ENCODE data around the gene STYK1.

STYK1 gene

DNA sequence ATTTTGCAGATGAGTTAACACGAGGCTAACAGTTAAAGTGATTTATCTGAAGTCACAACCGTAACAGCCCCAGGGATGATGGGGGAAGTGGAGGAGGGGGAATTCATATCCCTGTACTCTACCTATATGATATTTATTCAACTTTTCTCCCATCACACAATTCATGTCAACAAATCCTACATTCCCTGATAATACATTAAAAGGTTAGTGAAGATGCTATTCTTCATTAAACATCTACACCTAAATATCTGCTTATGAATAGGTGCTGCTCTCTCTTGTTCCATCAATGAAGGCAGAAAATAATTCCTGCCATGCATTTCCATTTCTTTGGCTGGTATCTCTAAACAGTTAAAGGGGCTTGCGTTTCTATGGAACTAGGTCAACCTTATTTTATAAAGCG is 42.4 kb upstream of the STYK1 start:
- no peak overlapping the region for H3K27ac ChIP-seq (ENCODE audit: low read length)
- peaks cover 16% of the 10 kb centered on the region for H3K4me1 ChIP-seq (ENCODE audit: control insufficient read depth, insufficient read depth, low read length)
- no peaks in the 10 kb centered on the region for H3K27me3 ChIP-seq (ENCODE audit: control insufficient read depth in 1 of 2, insufficient read depth in 2 of 2, low read length in 2 of 2)
- H3K9ac ChIP-seq (ENCODE audit: low read length in 2 of 2) = no peak overlapping the region
- no peaks in the 10 kb centered on the region for H3K9me3 ChIP-seq (ENCODE audit: control insufficient read depth in 2 of 2, low read length in 2 of 2)
- H3K4me3 ChIP-seq (ENCODE audit: low read length in 2 of 2) = peak overlapping the region; percentile 16 to 38
- H3K36me3 ChIP-seq (ENCODE audit: control insufficient read depth in 2 of 2, insufficient read depth in 2 of 2, low read length in 2 of 2) = peaks cover 17 to 34% of the 10 kb centered on the region in 2 donors

GRCh38 chr12:10715491-10715890 is 41.6 kb upstream of the STYK1 start:
- peaks cover 18 to 36% of the 10 kb centered on the region in 2 donors for H3K36me3 ChIP-seq (ENCODE audit: control insufficient read depth in 2 of 2, insufficient read depth in 2 of 2, low read length in 2 of 2)

DNA sequence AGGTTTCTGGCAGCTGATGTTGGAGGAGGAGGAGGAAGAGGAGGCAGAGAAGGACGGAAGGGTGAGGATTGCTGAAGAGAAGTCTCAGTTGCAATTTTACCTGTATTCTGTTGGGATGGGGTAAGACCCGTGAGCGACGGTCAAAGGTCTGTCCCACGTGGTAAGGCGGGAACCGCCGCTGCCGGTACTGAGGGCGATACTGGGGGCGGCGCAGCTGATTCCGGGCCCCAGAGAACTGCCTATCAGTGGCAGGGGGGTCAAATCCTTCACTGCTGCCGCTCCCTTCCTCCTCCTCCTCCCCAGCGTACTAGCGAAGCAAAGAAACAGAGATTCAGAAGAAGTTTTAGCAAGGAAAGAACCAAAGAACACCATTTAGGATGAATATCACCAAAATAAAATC is 36.0 kb upstream of the STYK1 start:
- Histone ChIP-seq H3K27me3 (ENCODE audit: control insufficient read depth in 1 of 2, insufficient read depth in 2 of 2, low read length in 2 of 2) (no peaks in the 10 kb centered on the region), H3K4me3 (ENCODE audit: low read length in 2 of 2) (no peak overlapping the region), H3K4me1 (ENCODE audit: control insufficient read depth, insufficient read depth, low read length) (no peaks in the 10 kb centered on the region), H3K27ac (ENCODE audit: low read length) (no peak overlapping the region), H3K9me3 (ENCODE audit: control insufficient read depth in 2 of 2, low read length in 2 of 2) (no peaks in the 10 kb centered on the region), H3K36me3 (ENCODE audit: control insufficient read depth in 2 of 2, insufficient read depth in 2 of 2, low read length in 2 of 2) (peaks cover 39 to 73% of the 10 kb centered on the region in 2 donors), H3K9ac (ENCODE audit: low read length in 2 of 2) (no peak overlapping the region)

More at GRCh38 chr12:10715491-10715890, 41.6 kb upstream of the STYK1 start:
- Histone ChIP-seq H3K9ac (ENCODE audit: low read length in 2 of 2) (no peak overlapping the region), H3K9me3 (ENCODE audit: control insufficient read depth in 2 of 2, low read length in 2 of 2) (no peaks in the 10 kb centered on the region), H3K4me1 (ENCODE audit: control insufficient read depth, insufficient read depth, low read length) (peaks cover 16% of the 10 kb centered on the region), H3K27me3 (ENCODE audit: control insufficient read depth in 1 of 2, insufficient read depth in 2 of 2, low read length in 2 of 2) (no peaks in the 10 kb centered on the region), H3K4me3 (ENCODE audit: low read length in 2 of 2) (no peak overlapping the region), H3K27ac (ENCODE audit: low read length) (no peak overlapping the region)

GRCh38 chr12:10708862-10709261 is 35.0 kb upstream of the STYK1 start:
- no peak overlapping the region for H3K9ac ChIP-seq (ENCODE audit: low read length in 2 of 2)
- H3K36me3 ChIP-seq (ENCODE audit: control insufficient read depth in 2 of 2, insufficient read depth in 2 of 2, low read length in 2 of 2) = peaks cover 39 to 74% of the 10 kb centered on the region in 2 donors
- H3K4me3 ChIP-seq (ENCODE audit: low read length in 2 of 2) = no peak overlapping the region
- H3K9me3 ChIP-seq (ENCODE audit: control insufficient read depth in 2 of 2, low read length in 2 of 2) = no peaks in the 10 kb centered on the region
- no peaks in the 10 kb centered on the region for H3K27me3 ChIP-seq (ENCODE audit: control insufficient read depth in 1 of 2, insufficient read depth in 2 of 2, low read length in 2 of 2)
- H3K4me1 ChIP-seq (ENCODE audit: control insufficient read depth, insufficient read depth, low read length) = no peaks in the 10 kb centered on the region
- no peak overlapping the region for H3K27ac ChIP-seq (ENCODE audit: low read length)

DNA sequence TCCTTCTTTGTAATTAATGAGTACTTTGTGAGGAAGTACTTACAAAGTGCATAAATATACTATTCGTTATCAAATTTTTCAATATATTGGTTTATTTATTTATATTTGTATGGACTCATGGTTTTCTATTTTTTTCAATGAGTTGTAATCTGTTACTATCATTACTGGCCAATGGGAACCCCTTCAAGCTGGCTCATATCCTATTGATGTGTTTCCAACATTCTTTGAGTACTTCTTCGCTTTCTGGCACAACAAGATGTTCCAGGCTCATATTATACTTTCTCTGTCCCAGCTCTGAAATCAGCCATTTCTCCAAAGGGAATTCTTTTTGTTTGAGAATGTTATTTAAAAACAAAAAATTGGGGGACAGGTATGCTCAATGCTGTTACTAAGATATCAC is 31.8 kb upstream of the STYK1 start:
- Histone ChIP-seq H3K27ac (ENCODE audit: low read length) (no peak overlapping the region), H3K27me3 (ENCODE audit: control insufficient read depth in 1 of 2, insufficient read depth in 2 of 2, low read length in 2 of 2) (no peaks in the 10 kb centered on the region), H3K9ac (ENCODE audit: low read length in 2 of 2) (no peak overlapping the region), H3K36me3 (ENCODE audit: control insufficient read depth in 2 of 2, insufficient read depth in 2 of 2, low read length in 2 of 2) (peaks cover 42 to 64% of the 10 kb centered on the region in 2 donors), H3K4me3 (ENCODE audit: low read length in 2 of 2) (no peak overlapping the region), H3K4me1 (ENCODE audit: control insufficient read depth, insufficient read depth, low read length) (no peaks in the 10 kb centered on the region), H3K9me3 (ENCODE audit: control insufficient read depth in 2 of 2, low read length in 2 of 2) (no peaks in the 10 kb centered on the region)

- H3K4me1 ChIP-seq (ENCODE audit: control insufficient read depth, insufficient read depth, low read length) = no peaks in the 10 kb centered on the region
- peaks cover 39 to 64% of the 10 kb centered on the region in 2 donors for H3K36me3 ChIP-seq (ENCODE audit: control insufficient read depth in 2 of 2, insufficient read depth in 2 of 2, low read length in 2 of 2)
- no peak overlapping the region for H3K4me3 ChIP-seq (ENCODE audit: low read length in 2 of 2)
- no peaks in the 10 kb centered on the region for H3K9me3 ChIP-seq (ENCODE audit: control insufficient read depth in 2 of 2, low read length in 2 of 2)
- H3K27ac ChIP-seq (ENCODE audit: low read length) = no peak overlapping the region
- no peak overlapping the region for H3K9ac ChIP-seq (ENCODE audit: low read length in 2 of 2)
- H3K27me3 ChIP-seq (ENCODE audit: control insufficient read depth in 1 of 2, insufficient read depth in 2 of 2, low read length in 2 of 2) = no peaks in the 10 kb centered on the region
These were observed 28.0 kb upstream of the STYK1 start for GRCh38 chr12:10701843-10702242.

GRCh38 chr12:10701131-10701681 is 27.4 kb upstream of the STYK1 start:
- Histone ChIP-seq H3K36me3 (ENCODE audit: control insufficient read depth in 2 of 2, insufficient read depth in 2 of 2, low read length in 2 of 2) (peaks cover 39 to 66% of the 10 kb centered on the region in 2 donors), H3K27ac (ENCODE audit: low read length) (no peak overlapping the region), H3K9ac (ENCODE audit: low read length in 2 of 2) (no peak overlapping the region)

GRCh38 chr12:10700581-10700980 is 26.7 kb upstream of the STYK1 start:
- H3K9ac ChIP-seq (ENCODE audit: low read length in 2 of 2) = no peak overlapping the region
- H3K4me3 ChIP-seq (ENCODE audit: low read length in 2 of 2) = no peak overlapping the region
- H3K9me3 ChIP-seq (ENCODE audit: control insufficient read depth in 2 of 2, low read length in 2 of 2) = no peaks in the 10 kb centered on the region
- no peak overlapping the region for H3K27ac ChIP-seq (ENCODE audit: low read length)
- no peaks in the 10 kb centered on the region for H3K4me1 ChIP-seq (ENCODE audit: control insufficient read depth, insufficient read depth, low read length)
- H3K36me3 ChIP-seq (ENCODE audit: control insufficient read depth in 2 of 2, insufficient read depth in 2 of 2, low read length in 2 of 2) = peaks cover 39 to 61% of the 10 kb centered on the region in 2 donors
- no peaks in the 10 kb centered on the region for H3K27me3 ChIP-seq (ENCODE audit: control insufficient read depth in 1 of 2, insufficient read depth in 2 of 2, low read length in 2 of 2)

More at GRCh38 chr12:10701131-10701681, 27.4 kb upstream of the STYK1 start:
- Histone ChIP-seq H3K4me1 (ENCODE audit: control insufficient read depth, insufficient read depth, low read length) (no peaks in the 10 kb centered on the region), H3K9me3 (ENCODE audit: control insufficient read depth in 2 of 2, low read length in 2 of 2) (no peaks in the 10 kb centered on the region), H3K27me3 (ENCODE audit: control insufficient read depth in 1 of 2, insufficient read depth in 2 of 2, low read length in 2 of 2) (no peaks in the 10 kb centered on the region), H3K4me3 (ENCODE audit: low read length in 2 of 2) (no peak overlapping the region)

DNA sequence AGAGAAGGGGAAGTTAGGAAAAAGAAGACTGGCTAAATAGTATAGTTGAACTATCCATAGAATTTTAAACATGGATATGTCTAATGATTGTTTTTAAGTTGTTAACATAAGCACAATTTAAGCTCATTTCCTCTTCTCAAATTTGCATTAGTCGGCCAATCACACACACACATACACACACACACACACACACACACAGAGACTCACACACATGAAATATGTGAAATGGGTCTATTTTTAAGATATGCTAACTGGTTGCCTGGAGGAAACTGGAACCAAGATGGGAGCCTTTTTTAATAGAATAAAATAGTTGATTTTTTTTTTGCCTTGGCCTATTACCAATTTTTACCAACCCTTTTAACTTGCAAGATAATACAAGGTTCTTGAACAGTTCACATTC is 24.0 kb upstream of the STYK1 start:
- Histone ChIP-seq H3K27me3 (ENCODE audit: control insufficient read depth in 1 of 2, insufficient read depth in 2 of 2, low read length in 2 of 2) (no peaks in the 10 kb centered on the region), H3K27ac (ENCODE audit: low read length) (no peak overlapping the region), H3K9ac (ENCODE audit: low read length in 2 of 2) (no peak overlapping the region), H3K4me1 (ENCODE audit: control insufficient read depth, insufficient read depth, low read length) (no peaks in the 10 kb centered on the region), H3K4me3 (ENCODE audit: low read length in 2 of 2) (no peak overlapping the region), H3K36me3 (ENCODE audit: control insufficient read depth in 2 of 2, insufficient read depth in 2 of 2, low read length in 2 of 2) (peaks cover 30 to 47% of the 10 kb centered on the region in 2 donors), H3K9me3 (ENCODE audit: control insufficient read depth in 2 of 2, low read length in 2 of 2) (no peaks in the 10 kb centered on the region)

- Histone ChIP-seq H3K27ac (ENCODE audit: low read length) (no peak overlapping the region), H3K4me3 (ENCODE audit: low read length in 2 of 2) (no peak overlapping the region), H3K27me3 (ENCODE audit: control insufficient read depth in 1 of 2, insufficient read depth in 2 of 2, low read length in 2 of 2) (no peaks in the 10 kb centered on the region), H3K36me3 (ENCODE audit: control insufficient read depth in 2 of 2, insufficient read depth in 2 of 2, low read length in 2 of 2) (peaks cover 30 to 47% of the 10 kb centered on the region in 2 donors), H3K9me3 (ENCODE audit: control insufficient read depth in 2 of 2, low read length in 2 of 2) (no peaks in the 10 kb centered on the region), H3K9ac (ENCODE audit: low read length in 2 of 2) (no peak overlapping the region), H3K4me1 (ENCODE audit: control insufficient read depth, insufficient read depth, low read length) (no peaks in the 10 kb centered on the region)
These were observed 23.3 kb upstream of the STYK1 start for GRCh38 chr12:10697156-10697555.

DNA sequence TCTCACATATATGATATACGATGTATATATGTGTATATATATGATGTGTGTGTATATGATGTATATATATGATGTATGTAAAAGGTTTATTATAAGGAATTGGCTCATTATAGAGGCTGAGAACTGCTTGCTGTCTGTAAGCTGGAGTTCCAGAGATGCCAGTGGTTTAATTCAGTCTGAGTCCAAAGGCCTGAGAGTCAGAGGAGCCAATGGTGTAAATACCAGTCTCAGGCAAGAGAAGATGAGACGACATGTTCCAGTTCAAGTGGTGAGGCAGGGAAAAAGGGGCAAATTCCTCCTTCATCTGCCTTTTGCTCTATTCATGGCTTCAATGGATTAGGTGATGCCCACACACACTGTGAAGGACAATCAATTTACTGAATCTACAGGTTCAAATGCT is 17.1 kb upstream of the STYK1 start:
- H3K27me3 ChIP-seq (ENCODE audit: control insufficient read depth in 1 of 2, insufficient read depth in 2 of 2, low read length in 2 of 2) = peaks cover 0 to 3% of the 10 kb centered on the region in 2 donors
- H3K27ac ChIP-seq (ENCODE audit: low read length) = no peak overlapping the region
- no peak overlapping the region for H3K9ac ChIP-seq (ENCODE audit: low read length in 2 of 2)
- no peak overlapping the region for H3K4me3 ChIP-seq (ENCODE audit: low read length in 2 of 2)
- peaks cover 2% of the 10 kb centered on the region in 2 donors for H3K36me3 ChIP-seq (ENCODE audit: control insufficient read depth in 2 of 2, insufficient read depth in 2 of 2, low read length in 2 of 2)
- no peaks in the 10 kb centered on the region for H3K4me1 ChIP-seq (ENCODE audit: control insufficient read depth, insufficient read depth, low read length)
- no peaks in the 10 kb centered on the region for H3K9me3 ChIP-seq (ENCODE audit: control insufficient read depth in 2 of 2, low read length in 2 of 2)
